Activated CD4-positive, CD25-positive, alpha-beta regulatory T cell treated with anti-CD3 and anti-CD28 coated beads, Interleukin-2, amount 50 U/mL, for 72 hours (primary cell): Measurements from ENCODE around the gene C10orf143.
A peak's percentile ranks its signal among the peaks of the same experiment; 100 is the strongest.
"Not testable (repeated sequence)": the region's sequence is repeated elsewhere in the genome, so short reads cannot be mapped to it uniquely, and the experiment has no call there.

ENCODE experiments used
- DNase-seq: peaks from one replicate; pipeline ENCODE4 v3.0.0; 2021

C10orf143 gene

DNA sequence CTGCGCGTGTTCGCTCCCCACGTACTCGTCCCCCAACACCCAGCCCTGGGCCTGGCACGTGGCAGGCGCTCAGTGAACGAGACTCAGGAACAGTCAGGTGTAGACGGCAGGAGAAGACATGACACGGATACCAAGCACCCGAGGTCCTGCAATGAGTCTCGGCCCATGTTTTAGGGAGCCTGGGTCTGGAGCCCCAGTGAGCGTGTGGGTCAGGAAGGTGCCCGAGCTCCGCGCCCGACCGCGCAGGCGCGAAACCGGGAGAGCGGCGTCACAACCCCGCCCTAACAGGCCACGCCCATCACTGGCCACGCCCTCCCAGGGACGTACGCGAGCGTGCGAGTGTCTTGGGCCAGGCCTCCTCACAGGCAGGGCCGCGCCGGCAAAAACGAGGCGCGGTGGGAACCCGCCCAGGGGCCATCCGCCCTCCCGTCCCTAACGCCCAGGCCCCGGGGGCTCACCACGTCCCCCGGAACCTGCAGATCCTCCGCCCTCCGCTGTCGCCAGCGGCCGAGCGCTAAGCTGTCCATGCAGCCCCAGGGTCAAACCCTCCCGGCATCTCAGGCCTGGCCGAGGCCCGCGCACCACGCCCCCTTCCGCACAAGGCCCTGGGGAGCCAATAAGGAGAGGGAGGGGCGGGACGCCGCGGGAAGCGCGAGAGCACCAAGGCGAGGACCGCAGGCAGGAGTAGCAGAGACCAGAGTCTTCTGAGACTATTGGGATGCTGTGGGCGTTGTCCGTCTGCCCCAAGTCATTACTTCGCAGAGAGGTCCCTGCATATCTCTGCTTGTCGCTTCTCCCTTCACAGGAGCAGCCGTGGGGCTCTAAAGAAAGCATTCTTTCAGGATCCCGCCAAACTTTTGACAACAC, at the start of gene C10orf143:
C10orf143 (minus strand) TSS at position 585 of the 867 bp plus-strand sequence; CDS start at position 527, 58 bp downstream.
- DNase-seq: peak; percentile 100

DNA sequence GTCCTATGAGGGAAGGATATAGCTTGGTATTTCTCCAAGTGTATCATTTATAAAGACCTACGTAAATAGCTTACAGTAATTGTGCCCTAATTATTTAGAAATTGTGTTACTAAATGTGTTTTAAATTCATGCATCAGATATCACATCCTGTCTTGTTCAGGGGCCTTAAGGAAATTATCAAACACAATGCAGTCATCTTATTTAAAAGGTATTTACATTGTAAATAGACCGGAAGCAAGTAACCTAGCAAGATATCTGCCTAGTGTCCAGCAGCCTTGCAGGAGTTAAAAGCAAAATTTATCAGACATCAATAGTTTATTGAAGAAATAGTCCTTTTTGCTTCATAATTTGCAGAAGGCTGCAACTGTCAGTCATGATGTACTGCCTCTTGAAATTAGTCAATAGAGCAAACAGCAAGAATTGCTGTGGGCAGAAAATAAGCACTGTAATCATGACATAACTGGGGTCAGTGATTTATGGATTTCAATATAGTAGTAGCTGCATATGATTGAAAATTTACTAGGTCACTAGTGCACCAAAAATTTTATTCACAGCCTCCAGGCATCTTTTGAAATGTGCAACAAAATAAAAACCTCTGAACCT, 48.7 kb upstream of the C10orf143 start:
- no peak for DNase-seq

DNA sequence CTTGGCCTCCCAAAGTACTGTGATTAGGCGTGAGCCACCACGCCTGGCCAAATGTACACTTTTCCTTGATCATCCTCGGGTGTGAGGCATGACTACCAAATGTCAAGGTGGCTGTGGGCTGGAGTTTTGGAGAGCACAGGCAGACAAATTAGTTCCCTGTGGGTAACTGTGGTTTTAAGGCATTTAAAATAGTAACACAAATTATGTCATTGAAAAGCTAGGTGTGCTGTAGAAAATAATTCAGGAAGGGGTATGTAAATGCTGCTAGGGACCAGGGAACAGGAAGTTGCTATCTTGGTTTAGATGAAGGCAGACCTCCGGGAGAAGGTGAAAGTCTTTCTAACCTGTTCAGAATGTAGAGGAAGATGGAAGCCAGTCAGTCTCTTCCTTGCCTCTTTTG, 35.4 kb upstream of the C10orf143 start:
- no peak for DNase-seq

DNA sequence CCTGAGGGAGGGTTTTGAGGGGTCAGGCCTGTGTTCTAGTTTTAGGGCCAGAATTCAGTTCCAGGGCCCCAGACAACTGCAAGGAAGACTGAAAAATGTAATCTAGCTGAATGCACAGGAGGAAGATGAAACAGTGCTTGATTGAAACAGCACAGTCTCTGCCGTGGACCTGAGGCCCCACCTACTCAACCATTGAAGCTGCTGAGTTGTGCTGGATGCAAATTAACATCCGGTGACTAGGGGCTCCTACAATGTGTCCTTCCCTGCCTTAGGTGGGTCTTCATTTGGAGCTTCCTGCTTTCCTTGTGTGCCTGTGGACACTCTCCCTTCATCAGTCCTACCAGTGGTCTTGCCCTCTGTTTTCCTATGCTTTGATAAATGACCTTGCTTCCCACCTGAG, 31.2 kb upstream of the C10orf143 start:
- DNase-seq: no peak

GRCh38 chr10:130141460-130141859, 30.8 kb upstream of the C10orf143 start:
- DNase-seq: no peak

GRCh38 chr10:130141038-130141437, 30.4 kb upstream of the C10orf143 start:
- DNase-seq: no peak

DNA sequence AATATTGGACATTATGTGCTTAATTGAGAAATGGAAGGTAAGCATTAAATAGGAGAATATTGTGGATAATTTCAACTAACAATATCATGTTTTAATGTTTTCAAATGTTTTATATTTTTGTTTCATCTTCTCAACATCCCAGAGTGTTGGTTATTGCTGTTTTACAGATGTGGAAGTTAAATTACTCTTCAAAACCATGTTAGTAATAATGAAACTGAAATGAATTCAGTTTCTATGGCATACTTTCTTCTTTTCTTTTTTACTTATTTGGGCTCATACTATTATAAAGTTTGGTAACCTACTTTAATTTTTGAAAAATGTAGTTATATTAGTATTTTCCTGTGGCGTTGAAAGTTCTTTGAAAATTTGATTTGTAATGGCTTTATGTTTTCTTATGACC, 29.8 kb upstream of the C10orf143 start:
- no peak for DNase-seq

DNA sequence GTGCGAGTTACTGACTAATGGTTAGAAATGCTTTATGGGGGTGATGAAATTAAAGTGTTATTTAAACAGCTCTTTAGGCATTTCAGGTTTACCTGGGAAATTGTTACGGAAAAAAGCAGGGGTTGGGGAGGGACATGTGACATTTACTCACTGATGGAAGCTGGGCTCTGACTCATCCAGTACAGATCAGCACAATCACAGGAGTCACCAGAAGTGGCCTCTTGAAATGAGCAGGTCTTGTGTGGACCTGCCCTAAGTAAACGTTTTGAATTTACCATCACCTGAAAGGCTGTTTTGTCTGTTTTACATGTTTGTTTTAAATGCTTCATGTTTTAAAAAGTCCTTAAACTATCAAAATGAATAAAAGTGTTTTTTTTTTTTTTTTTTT, 27.8 kb upstream of the C10orf143 start:
- DNase-seq: no peak

DNA sequence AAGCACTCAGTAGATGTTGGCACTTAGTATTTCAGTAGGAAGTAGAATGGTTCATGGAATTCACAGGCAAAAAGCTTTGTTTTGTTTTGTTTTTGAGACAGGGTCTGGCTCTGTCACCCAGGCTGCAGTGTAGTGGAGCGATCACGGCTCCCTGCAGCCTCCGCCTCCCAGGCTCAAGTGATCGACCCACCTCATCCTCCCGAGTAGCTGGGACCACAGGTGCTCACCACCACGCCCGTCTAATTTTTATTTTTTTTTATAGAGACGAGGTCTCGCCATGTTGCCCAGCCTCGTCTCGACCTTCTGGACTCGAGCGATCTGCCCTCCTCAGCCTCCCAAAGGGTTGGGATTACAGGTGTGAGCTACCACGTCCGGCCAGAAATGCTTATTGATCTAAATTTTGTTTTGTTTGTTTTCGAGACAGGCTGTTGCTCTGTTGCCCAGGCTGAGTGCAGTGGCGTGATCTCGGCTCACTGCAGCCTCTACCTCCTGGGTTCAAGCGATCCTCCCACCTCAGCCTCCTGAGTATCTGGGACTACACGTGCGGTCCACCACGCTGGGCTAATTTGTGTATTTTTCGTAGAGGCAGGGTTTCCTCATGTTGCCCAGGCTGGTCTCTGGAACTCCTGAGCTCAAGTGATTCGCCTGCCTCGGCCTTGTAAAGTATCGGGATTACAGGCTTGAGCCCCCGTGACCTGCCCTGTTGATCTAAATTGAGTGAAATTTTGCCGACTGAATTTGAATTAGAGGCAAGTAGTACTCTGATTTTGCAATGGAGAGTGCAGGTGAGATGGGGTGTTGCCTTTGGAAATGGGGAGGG, 27.2 kb upstream of the C10orf143 start:
- DNase-seq: no peak

DNA sequence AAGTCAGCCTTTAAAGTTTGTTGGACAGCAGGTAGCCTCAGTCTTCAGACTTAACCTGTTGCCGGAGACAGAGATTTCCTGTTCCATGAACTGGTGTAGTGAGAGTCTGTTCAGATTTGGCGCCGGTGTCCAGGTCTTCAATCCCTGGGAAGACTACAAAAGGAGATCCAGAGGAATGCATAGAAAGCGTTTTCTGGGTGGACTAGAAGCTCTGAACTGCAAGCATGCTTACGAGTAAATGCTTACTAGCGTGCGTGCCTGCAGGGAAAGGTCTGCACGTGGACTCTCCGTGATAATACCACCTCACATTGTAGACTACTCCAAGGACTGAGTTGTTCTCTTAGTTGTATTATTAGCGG, 26.4 kb upstream of the C10orf143 start:
- DNase-seq: no peak

- DNase-seq: peak; percentile 92
Measured at GRCh38 chr10:130136226-130137089, 25.8 kb upstream of the C10orf143 start, which contains the start of gene GLRX3. Gene GLRX3 (plus strand): TSS chr10:130136391. CDS start chr10:130136421, 30 bp downstream.

DNA sequence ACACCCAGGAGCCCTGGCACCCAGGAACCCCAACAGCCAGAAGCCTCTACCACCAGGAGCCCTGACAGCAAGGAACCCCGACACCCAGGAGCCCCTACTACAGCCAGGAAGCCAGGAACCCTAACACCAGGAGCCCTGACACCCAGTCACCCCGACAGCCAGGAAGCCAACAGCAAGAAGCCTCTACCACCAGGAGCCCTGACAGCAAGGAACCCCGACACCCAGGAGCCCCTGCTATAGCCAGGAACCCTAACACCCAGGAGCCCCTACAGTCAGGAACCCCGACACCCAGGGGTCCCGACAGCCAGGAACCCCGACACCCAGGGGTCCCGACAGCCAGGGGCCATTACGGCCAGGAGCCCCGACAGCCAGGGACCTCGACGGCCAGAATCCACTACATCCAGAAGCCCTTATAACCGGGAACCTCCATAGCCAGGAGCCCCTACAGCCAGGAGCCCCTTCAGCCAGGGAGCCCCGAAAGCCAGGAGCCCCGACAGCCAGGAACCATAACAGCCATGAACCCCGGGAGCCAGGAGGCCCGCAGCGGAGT, 25.1 kb upstream of the C10orf143 start:
- DNase-seq: peak; percentile 33

GRCh38 chr10:130128922-130129321, 18.3 kb upstream of the C10orf143 start:
- no peak for DNase-seq

DNA sequence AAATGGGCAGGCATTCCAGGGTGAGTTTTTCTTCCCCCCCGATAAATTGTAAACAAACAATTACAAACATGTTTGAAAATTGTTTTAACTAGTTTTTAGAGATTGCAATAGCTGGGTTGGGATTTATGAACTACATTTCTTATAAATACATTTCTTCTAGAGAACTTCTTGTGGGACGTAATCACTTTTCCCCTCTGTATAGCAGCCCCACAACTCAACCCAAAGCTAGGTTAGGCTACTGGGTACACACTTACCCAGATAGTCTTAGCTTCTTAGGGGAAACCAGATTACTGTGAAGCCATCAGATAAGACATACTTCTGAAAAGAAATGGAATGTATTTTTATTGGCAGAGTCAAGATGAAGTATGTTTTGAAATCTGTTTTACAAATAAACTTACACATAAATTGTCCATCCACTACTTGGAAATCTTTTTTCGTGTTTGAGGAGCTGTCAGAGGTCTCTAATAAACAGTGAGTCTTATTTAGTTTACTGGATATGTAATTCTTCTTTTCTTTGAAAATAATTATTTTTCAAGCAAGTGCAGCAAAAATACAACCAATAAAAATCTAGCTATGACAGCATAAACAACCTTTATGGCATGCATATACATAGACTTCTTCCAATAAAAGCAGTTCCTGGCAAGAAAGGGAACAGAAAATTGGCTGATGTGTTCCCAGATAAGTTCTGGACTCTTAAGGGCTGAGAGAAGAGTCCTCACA, 17.6 kb upstream of the C10orf143 start:
- no peak for DNase-seq

GRCh38 chr10:130127364-130128061, 16.9 kb upstream of the C10orf143 start:
- no peak for DNase-seq

GRCh38 chr10:130121486-130122079, 11.0 kb upstream of the C10orf143 start:
- DNase-seq: no peak

DNA sequence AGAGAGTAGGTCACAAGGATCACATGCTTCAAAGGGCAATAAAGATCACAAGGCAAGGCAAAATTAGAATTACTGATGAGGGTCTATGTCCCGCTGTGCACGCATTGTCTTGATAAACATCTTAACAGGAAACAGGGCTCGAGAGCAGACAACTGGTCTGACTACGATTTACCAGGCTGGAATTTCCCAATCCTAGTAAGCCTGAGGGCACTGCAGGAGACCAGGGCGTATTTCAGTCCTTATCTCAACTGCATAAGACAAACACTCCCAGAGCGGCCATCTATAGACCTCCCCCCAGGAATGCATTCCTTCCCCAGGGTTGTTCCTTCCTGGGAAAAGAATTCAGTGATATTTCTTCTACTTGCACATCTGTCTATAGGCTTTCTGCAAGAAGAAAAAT, 6.9 kb upstream of the C10orf143 start:
- DNase-seq: not testable (repeated sequence)

GRCh38 chr10:130116942-130117341, 6.3 kb upstream of the C10orf143 start:
- DNase-seq: not testable (repeated sequence)

DNA sequence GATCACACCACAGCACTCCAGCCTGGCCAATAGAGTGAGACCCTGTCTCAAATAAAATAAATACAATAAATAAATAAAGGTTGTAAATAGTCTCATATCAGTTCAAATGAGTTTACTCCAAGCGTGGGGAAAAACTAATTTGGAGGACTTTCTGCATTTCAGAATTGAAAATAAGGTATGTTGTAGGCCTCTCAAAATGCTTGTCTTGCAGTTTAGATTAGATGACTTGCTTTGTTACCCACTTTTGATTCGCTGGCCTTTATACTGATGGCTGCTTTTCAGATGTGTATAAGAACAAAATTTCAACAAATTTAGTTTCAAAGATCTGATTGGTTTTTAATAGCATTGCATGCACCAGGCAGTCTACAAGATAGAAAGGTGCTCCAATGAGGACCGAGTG, 2.2 kb upstream of the C10orf143 start:
- DNase-seq: no peak

GRCh38 chr10:130111852-130112180, 1.2 kb upstream of the C10orf143 start:
- DNase-seq: no peak
